RWPE1 (cell line): ENCODE data around the gene PPIL3.

Experiments used
- CTCF ChIA-PET: fragments of 350-600 bp; sonication (Branson Sonifier 250); formaldehyde crosslinking; extraction: SDS; loops from one replicate; lab custom pipeline; 2021; lab: Yijun Ruan, JAX
- POLR2A ChIA-PET: fragments of 400-600 bp; formaldehyde crosslinking; extraction: SDS; loops from one replicate; lab custom pipeline; 2020; ENCODE audit warnings: antibody characterized with exemption; ENCODE audit not compliant: low non-redundant PET; lab: Yijun Ruan, JAX
- DNase-seq: peaks from one replicate; pipeline ENCODE4 v3.0.0; 2012; ENCODE audit warnings: low spot score
- H3K27ac ChIP-seq: fragments of 450-650 bp; 2 replicates; pipeline ENCODE4 v1.5.1; 2017
- TF ChIP-seq, protein P1 (sequence below): fragments of 450-650 bp; conservative IDR thresholded peaks from 2 replicates; pipeline ENCODE4 v1.5.1; 2017; ENCODE audit warnings: low read depth, mild to moderate bottlenecking

Gene PPIL3

DNA sequence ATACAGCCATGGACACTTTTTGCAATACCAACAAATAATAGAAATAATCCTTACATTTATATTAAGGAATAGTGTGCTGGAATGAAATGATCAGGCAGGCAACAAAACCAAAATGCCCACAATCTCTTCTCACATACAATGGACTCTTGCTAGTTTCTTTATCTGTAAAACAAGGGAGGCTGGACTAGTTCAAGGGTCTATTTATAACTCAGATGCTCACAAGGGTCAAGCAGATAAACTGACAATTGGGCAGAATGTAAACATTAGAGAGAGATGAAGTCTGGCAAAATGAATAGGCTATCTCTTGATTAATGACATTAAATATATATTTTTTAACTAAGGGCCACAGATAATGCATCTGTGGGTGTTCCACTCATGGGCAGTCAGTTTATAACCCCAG lies 11.4 kb downstream of the PPIL3 start:
- no peak overlapping the region for H3K27ac ChIP-seq
- TF ChIP-seq, protein P1, sequence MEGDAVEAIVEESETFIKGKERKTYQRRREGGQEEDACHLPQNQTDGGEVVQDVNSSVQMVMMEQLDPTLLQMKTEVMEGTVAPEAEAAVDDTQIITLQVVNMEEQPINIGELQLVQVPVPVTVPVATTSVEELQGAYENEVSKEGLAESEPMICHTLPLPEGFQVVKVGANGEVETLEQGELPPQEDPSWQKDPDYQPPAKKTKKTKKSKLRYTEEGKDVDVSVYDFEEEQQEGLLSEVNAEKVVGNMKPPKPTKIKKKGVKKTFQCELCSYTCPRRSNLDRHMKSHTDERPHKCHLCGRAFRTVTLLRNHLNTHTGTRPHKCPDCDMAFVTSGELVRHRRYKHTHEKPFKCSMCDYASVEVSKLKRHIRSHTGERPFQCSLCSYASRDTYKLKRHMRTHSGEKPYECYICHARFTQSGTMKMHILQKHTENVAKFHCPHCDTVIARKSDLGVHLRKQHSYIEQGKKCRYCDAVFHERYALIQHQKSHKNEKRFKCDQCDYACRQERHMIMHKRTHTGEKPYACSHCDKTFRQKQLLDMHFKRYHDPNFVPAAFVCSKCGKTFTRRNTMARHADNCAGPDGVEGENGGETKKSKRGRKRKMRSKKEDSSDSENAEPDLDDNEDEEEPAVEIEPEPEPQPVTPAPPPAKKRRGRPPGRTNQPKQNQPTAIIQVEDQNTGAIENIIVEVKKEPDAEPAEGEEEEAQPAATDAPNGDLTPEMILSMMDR: no peak
- POLR2A ChIA-PET: no interaction called here
- DNase-seq: no peak
- CTCF ChIA-PET: interaction anchor here (0.5 kb wide), 1 partner anchor 76 kb away, joined by 3 read pairs; no protein-coding TSS in a partner anchor

DNA sequence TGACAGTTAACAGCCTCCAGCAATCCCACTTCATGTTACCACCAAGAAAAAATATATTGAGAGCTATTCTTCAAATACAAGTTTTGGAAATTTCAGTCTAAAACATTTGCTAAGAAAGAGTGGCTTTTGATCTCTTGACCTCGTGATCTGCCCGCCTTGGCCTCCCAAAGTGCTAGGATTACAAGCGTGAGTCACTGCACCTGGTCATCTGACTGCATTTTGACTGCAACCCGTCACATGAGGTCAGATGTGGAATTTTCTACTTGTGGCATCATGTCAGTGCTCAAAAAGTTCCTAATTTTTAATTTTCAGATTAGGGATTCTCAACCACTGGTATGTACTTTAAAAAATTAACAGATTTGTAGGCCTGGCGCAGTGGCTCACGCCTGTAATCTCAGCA lies 15.3 kb downstream of the PPIL3 start:
- POLR2A ChIA-PET: no interaction called here
- CTCF ChIA-PET: no interaction called here
- DNase-seq: no peak
- no peak overlapping the region for H3K27ac ChIP-seq
- TF ChIP-seq, protein P1: no peak

DNA sequence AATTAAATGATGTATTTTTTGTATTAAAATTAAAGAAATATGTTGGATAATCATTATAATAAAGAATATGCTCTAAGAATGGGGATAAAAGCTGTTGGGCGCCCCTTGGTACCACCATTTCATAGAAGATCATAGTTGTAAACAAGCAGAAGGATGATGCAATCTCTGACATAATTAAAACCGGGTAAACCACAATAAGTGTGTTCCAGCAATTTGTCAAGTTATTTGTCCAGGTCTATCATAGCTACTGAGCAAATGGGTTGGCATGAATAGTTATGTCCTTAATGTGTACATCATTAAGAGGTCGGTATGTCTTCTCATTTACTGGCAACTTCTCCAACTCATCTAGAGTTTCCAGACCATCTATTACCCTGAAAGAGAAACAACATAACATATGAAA lies 17.7 kb downstream of the PPIL3 start:
- no peak for DNase-seq
- CTCF ChIA-PET: interaction anchor here (0.6 kb wide), 1 partner anchor 140 kb away, joined by 3 read pairs; no protein-coding TSS in a partner anchor

DNA sequence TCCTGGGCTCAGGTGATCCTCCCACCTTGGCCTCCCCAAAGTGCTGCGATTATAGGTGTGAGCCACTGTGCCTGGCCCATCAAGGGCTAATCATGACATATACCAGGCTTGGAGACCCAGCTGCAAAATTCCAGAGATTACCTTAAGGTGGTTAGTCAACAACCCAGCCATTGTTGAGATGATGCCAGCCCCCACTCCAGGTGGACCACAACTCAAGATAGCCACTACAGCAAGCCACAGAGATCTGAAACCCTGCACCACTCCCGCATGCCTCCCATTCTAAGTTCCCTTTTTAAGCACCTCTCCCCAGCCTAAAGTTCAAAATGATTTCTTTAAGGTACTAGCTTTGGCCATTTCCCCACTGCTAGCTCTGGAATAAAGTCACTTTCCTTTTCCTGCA lies 19.9 kb downstream of the PPIL3 start:
- DNase-seq: no peak
- H3K27ac ChIP-seq: no peak overlapping the region; the same call in 1 of the 2 replicates
- TF ChIP-seq, protein P1: no peak
- POLR2A ChIA-PET: no interaction called here
- CTCF ChIA-PET: interaction anchor here (0.6 kb wide), 1 partner anchor 15 kb away, joined by 3 read pairs; no protein-coding TSS in a partner anchor

More for the DNA sequence above, 17.7 kb downstream of the PPIL3 start:
- POLR2A ChIA-PET: no interaction called here
- TF ChIP-seq, protein P1: no peak
- no peak overlapping the region for H3K27ac ChIP-seq

DNA sequence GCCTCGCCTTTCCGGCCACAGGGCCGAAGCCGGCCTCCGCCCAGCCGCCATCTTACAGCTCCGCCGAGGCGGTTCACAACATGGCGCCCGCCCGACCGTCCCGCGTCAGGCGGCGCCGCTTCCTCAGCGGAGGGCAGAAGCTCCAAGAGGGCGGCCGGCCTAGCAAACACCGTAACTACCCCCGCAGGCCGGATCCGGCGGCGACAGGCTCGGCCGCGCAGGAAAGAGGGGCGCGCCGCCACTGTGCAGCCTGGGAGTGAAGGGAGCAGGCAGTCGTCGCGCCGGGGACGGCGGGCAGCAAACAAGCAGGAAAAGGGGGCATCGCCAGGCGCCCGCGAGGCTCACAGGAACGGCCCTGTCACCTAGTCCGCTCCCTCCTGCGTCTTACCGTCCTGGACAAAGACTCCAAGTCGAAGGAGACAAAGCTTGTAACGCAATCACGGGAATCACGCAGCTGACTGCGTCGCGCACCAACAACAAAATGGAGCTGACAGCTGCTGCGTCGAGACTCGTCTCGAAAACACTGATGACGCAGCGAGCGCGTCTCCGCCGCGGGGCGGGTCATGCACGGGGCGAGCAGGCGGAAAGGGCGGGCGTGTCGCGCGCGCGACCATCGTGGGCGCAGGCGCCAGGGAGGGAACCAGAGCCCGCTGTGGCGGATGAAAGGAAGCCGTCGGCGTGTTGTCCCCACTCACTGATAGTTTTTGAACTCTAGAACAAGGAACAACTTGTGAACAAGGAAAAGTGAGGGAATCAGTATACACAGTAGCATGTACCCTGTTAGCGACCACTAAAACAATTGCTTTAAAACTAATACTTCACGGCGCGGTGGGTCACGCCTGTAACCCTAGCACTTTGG lies 24.5 kb downstream of the PPIL3 start, which contains the start of gene CLK1:
Gene CLK1 (minus strand): TSS at position 483 of the 859 bp plus-strand sequence. CDS start 2,796 bp downstream, outside the sequence.
- CTCF ChIA-PET: interaction anchor here (0.6 kb wide), 1 partner anchor 151 kb away, joined by 12 read pairs; no protein-coding TSS in a partner anchor
- POLR2A ChIA-PET: interaction anchor here (0.5 to 1.2 kb wide), 5 partner anchors 9 to 74 kb away, joined by 3 to 8 read pairs (median 6); partner anchors contain the start of gene NIF3L1
- peak; percentile 85 for DNase-seq
- H3K27ac ChIP-seq: peak within 1 kb of the TSS; percentile 97
- TF ChIP-seq, protein P1: no peak

DNA sequence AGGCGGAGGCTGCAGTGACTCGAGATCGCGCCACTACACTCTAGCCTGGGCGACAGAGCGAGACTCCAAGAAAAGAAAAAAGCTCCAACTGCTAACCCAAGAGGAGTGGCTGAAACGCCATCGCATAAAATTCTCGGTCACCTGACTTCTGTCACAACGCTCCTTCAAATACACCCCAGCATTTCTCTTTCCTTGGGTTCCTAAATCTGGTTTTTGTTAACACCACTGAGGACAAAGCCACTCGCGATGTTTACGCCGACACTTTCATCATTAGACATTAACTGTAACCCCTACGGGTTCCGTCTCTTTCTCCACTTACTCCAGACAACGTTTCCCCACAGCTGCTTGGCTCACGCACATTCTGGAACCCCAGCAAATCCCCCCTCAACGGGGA lies 25.1 kb downstream of the PPIL3 start:
- CTCF ChIA-PET: no interaction called here
- POLR2A ChIA-PET: interaction anchor here (0.5 to 1.2 kb wide), 5 partner anchors 8 to 73 kb away, joined by 3 to 8 read pairs (median 6); partner anchors contain the start of gene NIF3L1

More for the DNA sequence above, 25.1 kb downstream of the PPIL3 start:
- TF ChIP-seq, protein P1: no peak
- H3K27ac ChIP-seq: peak overlapping the region; percentile 97
- DNase-seq: no peak
